Subcutaneous preadipocyte (primary cell): Measurements from ENCODE around the gene PUS3. TPM values are rescaled to one million over a fixed set of nuclear protein-coding genes. Genes with fewer than 3 reads are reported as not detected.

ENCODE experiments used
- total RNA-seq: library from RNA; depleted of rRNA; stranded (reverse); fragments of >200 nt; gene quantifications from 2 replicates; pipeline ENCODE4 v1.2.3, GENCODE V29; 2012

PUS3 gene, protein sequence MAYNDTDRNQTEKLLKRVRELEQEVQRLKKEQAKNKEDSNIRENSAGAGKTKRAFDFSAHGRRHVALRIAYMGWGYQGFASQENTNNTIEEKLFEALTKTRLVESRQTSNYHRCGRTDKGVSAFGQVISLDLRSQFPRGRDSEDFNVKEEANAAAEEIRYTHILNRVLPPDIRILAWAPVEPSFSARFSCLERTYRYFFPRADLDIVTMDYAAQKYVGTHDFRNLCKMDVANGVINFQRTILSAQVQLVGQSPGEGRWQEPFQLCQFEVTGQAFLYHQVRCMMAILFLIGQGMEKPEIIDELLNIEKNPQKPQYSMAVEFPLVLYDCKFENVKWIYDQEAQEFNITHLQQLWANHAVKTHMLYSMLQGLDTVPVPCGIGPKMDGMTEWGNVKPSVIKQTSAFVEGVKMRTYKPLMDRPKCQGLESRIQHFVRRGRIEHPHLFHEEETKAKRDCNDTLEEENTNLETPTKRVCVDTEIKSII
- 11.4 and 11.7 TPM in 2 replicates for total RNA-seq

DNA sequence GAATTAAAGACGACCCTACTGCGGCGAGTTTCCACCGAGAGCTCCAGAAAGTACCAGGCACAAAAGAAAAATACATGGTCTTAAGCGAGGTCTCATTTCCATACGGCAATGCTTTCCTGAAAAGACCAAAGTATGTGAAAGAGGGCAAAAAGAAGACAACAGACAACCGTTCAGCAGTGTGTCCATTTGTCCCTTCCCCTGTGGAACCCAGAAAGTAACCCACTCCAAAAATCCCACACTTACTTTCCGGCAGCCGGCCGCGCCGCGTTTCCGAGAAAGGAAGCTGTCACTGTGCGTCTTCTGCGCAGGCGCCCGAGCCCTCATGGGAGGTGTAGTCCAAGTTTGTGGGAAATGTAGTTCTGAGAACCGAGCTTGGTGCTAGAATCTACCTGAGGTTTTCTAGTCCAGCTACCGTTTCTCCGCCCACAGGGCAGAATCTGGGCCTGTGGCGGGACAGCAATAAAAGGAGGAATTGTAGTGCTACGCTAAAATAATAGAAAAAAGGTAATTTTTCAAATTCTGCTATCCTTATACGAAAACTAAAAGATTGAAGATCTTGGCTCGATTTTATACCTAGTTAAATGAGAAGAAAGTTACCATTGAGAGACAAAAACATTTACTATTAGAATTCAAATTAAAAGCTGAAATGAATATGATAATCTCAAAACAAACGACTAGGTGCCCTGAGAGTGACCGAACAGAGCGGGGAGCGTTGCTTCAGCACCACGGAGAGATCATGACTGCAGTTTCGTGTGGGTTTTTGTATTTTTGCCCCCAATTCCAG, at the start of gene PUS3:
PUS3 (minus strand) TSS at position 280 of the 784 bp plus-strand sequence. CDS start 6,922 bp downstream, outside the sequence.

DNA sequence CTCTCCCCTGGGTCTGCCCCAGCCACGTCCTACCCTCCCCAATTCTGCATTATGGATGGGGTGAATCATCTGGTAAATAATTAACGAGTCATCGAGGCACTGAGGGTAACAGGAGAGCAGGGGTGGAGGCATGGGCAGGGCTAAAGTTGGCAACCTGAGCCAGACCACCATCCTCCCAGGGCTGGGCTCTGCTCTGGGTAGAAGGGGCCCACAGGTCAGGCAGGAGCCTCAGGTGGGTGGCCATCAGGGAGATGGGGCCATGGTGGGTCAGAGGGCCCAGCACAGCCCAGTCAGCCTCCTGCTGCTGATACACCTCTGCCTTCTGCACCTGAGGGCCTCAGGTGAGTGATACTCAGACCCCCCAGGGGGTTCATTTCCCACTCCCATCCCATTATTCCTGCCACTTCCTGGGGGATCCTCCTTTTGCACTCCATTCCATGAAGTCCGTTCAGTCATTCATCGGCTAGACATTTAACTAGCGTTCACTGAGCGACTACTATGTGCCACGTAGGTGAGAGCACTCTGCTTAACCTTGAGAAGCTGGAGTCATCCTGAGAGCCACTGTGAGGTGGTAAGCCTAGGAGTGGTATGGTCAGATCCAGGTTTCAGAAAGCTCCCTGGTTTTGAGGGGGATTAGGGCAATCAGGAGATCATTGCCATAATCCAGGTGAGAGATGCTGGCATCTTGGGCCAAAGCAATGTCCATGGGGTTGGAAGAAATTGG, 43.0 kb upstream of the PUS3 start, which contains the start of gene VSIG10L2:
VSIG10L2 (plus strand) TSS at position 248 of the 724 bp plus-strand sequence; CDS start at position 260, 12 bp downstream.

DNA sequence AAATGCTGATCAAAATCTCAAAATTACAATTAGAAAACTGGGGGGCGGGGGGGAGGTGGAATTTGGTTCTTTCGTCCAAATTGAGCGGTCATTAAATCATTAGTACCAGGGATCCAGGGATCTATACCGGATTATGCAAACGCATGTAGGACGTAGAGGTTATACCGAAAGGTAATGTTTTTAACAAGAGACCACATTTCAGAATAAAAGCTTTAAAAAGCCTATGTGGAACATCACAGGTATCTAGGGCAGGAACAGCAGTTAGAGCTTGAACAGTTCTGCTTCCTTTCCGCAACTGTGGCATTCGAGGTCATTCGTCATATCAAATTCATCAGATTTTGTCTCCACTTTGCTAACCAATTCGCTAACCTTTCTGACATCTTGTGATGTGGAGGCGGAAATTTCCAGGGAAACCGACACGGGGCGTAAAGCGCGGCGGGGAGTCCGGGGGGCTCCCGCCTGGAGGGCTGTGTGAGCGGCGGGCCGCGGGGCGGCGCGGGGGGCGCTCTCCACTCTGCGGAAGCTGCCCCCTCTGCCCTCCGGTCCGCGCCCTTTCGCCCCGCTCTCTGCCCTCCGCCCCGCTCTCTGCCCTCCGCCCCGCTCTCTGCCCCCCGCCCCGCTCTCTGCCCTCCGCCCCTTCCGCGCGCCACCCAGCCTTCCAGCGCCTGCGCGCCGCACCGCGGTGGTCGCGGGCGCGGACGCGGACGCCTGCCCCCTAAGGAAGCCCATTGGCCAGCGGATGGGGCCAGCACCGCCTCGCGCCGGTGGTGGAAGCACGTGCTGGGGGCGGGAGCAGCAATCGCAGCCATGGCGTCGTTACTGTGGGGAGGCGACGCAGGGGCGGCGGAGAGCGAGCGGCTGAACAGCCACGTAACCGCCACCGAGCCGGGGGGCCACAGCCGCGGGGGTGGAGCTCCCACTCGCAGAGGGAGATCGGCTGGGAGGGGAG, 979 bp upstream of the PUS3 start, which contains the start of gene DDX25:
DDX25 (plus strand) TSS at position 798 of the 949 bp plus-strand sequence; CDS start at position 808, 10 bp downstream.

DNA sequence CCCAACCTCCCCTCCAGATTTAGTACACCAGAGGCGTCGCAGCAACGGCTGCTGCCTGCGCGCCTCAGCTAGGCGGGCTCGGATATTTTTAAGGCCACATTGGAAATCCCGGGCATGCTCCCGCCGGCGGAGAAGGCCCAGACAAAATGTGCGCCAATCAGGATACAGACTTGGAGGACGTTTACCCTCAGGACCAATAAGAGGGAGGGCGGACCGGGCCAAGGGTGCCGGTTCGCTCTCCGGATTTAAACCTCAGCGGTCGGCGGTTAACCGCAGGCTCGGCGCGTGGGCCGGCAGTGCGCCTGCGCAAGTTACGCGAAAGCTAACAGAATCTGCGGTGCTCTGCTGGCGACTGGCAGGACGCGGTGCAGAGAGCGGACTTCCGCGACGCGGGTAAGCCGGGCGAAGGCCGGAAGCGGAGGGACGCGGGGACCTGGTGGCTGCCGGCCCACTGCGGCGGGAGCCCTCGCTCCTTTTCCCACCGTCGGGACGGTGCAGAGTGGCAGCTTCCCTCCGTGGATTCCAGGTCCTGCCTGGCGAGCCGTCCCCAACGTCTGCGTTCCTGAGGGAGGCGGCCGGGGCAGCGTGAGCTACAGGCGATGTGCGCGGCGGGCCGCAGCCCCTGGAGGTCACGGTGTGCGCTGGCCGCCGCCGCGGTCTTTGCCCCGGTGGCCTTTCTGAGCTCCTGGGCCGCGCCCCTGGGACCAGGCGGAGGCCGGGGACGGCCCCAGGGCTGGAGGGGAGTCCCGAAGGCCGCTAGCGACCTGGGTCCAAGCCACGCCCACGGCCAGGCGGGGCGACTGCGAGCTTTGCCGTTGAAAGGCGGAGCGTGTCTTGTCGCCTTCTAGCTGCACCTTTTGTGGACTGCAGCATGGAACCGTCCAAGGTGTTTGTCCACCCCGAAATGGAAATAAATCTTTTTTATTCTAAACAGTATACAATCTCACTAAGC, 15.4 kb downstream of the PUS3 start, which contains the start of gene HYLS1:
HYLS1 (plus strand) TSS at position 296 of the 952 bp plus-strand sequence. CDS start 11,701 bp downstream, outside the sequence.

Other genes with a start within 250 kb of the PUS3 start
- gene ACRV1, start 222.4 kb downstream of the PUS3 start, total RNA-seq: not detected in 2 replicates
- not detected in 2 replicates for gene PATE1, start 156.9 kb downstream of the PUS3 start, total RNA-seq
- 0.20 and 0.37 TPM in 2 replicates for gene PATE2, start 124.4 kb downstream of the PUS3 start, total RNA-seq
- not detected in 2 replicates for gene PATE3, start 115.1 kb downstream of the PUS3 start, total RNA-seq
- not detected in 2 replicates for gene PATE4, start 69.9 kb downstream of the PUS3 start, total RNA-seq
- gene HYLS1, start 15.5 kb downstream of the PUS3 start, total RNA-seq: 11.0 and 12.5 TPM in 2 replicates
- gene DDX25, start 1.3 kb upstream of the PUS3 start, total RNA-seq: not detected in 2 replicates
- gene VSIG10L2, start 42.8 kb upstream of the PUS3 start, total RNA-seq: not detected in 2 replicates
- gene CDON, start 159.7 kb upstream of the PUS3 start, total RNA-seq: 11.9 and 41.2 TPM in 2 replicates